GM19239 (cell line): ENCODE data around the gene TTC28.

ENCODE experiments used
- DNase-seq: peaks from one replicate; pipeline ENCODE4 v3.0.0; 2011; ENCODE audit warnings: low spot score; ENCODE audit not compliant: insufficient read length
- FAIRE-seq: peaks from 2 replicates; lab custom pipeline; 2011; peaks lifted over from hg19 to GRCh38; lab: Jason Lieb, UNC

TTC28 gene

DNA sequence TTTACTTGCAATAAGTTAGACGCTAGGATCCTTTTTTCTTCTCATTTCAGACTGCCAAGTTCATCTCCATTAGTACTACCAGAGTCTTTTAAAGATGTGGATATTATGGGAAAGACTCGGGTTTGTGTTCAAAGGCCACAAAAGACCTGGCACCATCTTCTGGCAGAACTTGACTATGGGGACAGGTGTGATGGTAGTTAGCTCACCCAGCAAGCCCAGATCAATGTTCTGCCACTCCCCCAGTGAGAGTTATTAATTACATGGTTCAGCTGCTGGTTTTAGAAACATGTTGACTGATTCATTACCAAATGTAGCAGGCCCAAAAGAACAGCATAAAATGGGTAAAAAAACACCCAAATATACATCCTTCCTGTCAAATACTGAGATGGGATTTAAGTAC is 427.1 kb downstream of the TTC28 start:
- no peak for FAIRE-seq
- no peak for DNase-seq

DNA sequence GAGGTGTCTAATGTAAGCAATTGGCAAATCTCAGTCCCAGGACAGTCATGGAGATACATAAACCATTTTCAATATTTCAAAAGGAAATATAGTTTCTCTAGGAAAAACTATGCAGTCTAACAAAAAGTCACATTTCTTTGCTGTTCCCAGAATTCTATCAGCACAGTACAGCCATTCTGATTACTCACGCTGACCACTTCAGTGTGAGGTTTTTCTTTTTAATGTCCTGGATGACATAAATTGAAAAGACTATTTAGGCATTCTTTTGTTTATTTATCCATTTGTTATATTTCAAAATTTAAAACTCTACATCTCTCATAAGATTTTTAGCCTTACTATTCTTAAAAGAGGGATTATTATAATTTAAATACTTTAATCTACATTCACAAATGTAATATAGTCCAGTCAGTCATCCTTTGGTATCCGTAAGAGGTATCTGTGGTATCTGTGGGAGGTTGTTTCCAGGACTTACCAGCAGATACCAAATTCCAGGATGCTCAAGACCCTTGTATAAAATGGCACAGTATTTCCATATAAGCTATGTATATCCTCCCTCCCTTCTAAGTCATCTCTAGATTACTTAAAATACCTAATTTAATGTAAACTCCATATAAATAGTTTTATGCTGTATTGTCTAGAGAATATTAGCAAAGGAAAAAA is 429.5 kb downstream of the TTC28 start:
- DNase-seq = no peak
- FAIRE-seq = no peak

DNA sequence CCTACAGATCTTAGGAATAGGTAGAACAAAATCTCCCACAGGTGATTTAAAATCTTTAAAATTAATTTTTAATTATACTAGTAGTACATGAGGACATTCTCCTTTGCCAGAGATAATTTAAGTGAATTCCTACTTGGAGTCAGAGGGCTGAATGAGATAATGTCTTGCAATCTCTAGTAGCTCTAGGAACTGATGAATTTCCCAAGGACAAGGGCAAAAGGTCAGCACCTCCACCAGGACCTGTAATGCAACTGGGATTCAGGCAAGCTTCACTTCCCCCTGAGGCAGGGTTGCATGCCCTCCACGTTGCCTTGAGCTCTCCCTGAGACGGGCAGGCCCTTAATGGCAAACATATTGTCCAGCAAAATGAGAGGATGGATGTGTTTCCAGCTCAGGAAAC is 430.2 kb downstream of the TTC28 start:
- DNase-seq = no peak
- no peak for FAIRE-seq

DNA sequence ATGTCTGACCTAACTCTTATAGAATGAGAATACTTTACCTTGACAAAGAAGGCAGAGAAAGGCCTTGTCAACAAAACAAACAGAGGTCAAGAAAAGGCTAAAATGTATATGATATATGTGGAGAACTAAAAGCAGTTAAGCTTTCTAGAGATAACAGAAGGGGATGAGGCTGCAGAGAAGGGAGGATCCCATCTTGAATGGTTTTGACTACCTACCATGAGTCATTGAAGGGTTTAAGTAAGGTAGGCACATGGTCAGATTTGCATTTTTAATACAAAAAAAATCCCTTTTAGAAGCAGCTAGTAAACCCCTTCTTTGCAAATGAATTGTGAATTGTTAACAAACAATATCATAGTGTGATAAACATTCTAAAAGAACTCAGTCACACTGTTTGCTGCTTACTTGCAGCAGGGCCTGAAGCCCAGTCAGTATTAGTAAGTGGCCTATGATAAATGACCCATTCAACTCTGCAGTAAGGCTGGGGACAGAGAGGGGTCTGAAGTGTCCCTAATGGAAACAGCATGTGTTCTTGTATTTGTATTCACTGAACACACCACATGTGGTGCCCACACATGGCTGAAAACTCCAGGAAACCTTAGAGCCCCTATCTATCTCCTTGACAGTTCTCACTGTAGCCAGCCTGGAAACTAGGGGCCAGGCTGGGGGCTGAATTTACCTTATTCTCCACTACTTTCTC is 431.8 kb downstream of the TTC28 start:
- FAIRE-seq (no peak), DNase-seq (no peak)

DNA sequence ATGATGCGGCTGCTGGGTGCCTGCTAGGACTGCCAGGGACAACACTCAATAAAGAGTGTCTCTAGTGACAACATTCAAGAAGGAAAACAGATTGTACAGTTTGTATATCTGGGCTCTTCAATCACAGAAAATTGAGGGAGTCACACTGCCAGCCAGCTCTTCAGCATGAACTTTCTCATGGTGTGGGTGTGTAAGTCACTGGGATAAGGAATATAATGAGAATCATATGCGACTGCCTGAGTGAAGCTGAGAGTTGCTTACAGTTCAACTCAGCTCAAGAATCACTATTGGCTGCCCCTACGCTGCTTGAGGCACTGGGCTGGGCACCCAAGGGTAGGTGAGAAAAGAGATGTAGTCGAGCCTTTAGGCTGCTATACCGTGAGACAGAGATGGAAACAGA is 432.5 kb downstream of the TTC28 start:
- FAIRE-seq (no peak), DNase-seq (no peak)

DNA sequence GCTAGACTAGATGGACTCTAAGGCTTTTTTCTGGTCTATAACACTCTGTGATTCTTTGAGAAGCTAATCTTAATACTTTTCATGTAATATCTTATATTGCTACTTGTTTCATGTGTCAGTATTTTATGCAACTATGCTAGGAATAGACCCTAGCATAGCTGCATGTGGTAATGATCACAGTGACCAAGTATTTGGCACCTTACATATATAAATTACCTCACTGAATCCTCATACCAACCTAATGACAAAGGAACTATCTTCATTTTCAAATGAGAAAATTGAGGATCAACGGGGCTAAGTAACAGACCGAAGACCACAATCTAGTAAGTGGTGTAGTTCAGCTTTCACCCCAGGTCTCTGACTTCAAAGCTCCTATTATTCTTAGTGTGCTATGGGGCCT is 433.2 kb downstream of the TTC28 start:
- FAIRE-seq = no peak
- no peak for DNase-seq

DNA sequence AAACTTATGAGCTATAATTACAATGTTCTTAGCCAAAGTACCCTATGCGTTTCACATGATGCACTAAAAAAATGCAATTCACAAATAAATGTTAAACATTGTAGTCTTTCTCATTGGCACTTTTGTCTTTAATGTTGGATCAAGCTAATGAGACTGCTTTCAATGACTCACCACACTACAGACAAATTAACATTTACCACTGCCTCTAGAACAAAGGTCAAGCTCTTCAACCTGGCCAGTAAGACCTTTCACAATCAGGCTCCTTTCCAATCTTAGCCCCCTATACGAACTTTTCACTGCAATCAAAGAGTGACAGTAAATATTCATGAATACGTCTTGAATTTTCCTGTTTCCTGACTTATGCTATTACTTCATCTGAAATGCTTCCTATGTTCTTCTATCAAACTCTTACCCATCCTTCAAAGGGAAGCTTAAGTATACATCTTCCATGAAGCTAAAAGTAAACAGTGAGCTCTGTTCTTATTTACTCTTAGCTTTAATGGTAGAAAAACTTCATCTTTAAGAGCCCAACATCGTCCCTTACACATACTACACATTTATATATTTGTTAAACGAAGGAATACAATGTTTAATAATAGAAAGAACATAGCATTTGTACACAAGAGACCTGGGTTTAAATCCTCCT is 433.9 kb downstream of the TTC28 start:
- DNase-seq (no peak), FAIRE-seq (no peak)

DNA sequence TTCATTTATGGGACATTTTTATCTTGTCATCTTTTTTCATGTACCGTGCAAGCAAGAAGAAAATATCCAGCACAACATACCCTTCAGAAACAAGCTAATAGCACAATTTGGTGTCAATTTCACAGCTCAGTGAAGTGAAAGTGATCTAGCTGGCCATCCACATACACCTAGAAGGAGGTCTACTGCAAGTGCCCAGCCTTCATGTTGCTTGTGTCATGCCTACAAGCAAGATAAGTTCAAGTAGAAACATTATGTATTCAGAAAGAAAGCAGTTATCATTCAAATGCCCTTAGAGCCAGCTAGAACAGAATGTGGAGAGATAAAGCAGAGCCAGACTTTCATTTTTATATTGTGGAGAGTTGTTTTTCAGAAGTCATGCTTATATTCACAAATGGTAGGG is 434.9 kb downstream of the TTC28 start:
- FAIRE-seq = no peak
- no peak for DNase-seq

DNA sequence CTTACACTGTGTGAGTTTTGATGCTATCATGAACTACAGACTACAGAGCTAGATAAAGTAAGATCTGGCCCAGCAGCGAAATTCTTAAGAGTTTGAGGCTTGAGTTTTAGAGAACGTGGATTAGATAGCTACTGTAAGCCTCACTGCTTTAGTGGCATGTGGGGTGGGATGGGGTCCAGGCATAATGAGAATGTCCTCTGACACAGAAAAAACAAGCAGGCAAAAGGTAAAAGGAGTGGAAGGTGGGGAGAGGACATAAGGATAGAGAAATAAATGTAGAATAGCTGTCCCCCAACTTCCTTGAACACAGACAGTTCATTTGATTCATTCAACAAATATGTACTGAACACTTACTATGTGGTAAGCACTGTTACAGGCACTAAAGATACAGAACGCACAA is 436.1 kb downstream of the TTC28 start:
- FAIRE-seq (no peak), DNase-seq (no peak)

DNA sequence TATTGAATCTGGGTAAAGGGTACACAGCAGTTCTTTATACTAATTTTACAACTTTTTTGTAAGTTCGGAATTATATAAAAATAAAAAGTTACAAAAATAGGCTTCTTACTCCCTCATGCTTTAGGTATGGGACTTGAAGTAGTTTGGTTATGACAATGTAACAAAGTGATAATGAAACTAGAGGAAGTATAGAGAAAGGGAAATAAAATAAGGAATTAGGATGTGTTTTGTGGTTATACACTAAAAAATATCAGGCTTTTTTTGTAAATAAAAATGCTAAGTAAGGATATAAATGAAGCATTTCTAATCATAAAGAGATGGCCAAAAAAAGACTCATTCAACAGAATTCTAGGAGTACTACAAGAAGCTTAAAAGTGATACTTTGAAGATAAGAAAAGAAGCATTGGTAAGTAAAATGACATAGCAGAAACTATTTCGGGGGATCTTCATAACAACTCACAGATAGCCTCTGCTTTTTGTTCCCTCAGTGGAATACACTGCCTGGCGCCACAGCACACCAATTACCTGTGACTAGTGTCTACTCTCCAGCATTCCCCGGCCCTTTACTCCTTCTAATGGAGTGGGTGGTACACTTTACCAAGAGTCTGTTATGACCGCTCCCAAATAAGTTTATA is 437.9 kb downstream of the TTC28 start:
- FAIRE-seq (no peak), DNase-seq (no peak)

DNA sequence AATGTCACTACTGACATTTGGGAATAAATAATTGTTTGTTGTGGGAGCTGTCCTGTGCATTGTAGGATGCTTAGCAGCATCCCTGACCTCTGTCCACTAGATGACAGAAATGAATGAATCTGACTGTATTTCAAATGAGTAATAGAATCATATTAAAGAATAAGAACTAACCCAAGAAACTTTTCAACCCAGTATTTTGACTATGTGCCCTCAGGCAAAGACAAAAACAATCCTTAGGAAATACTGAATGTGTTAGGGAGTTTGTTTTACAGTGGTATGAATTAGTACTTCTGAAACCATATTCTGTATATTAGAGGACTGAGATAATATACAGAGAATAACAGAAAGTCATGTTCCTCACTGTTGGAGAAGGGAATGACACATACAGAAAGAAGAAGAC is 439.7 kb downstream of the TTC28 start:
- no peak for FAIRE-seq
- no peak for DNase-seq

DNA sequence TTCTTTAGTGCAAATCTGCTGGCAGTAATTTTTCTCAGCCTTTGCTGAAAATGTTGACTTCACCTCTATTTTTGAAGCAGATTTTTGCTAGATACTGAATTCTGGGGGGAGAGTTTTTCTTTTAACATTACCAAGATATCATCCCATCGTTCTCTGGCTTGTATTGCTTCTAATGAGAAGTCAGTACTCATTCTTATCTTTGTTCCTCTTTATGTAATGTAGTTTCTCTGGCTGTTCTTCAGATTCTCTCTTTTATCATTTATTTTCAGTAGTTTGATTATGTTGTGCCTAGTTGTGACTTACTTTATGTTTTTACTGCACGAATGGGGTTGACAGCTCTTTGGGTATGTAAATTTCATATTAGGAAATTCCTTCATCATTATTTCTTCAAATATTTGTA is 441.9 kb downstream of the TTC28 start:
- FAIRE-seq (no peak), DNase-seq (no peak)

DNA sequence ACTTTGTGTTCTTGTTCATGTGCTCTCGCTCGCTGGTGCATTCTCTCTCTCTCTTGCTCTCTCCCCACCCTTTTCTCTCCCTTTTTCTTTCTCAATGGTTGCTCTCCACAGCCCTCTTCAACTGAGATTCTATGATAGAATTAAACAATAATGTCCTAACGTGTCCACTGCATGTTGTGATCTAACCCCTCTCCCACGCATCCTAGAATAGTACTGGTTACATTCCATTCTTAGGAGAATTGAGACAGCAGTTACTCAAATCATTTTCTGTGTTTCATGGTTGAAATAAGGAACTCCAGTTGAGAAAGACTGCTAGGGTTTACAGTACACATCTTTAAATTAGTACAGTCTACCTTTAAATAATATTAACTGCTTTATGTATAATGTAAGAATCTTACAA is 442.5 kb downstream of the TTC28 start:
- FAIRE-seq = no peak
- no peak for DNase-seq

DNA sequence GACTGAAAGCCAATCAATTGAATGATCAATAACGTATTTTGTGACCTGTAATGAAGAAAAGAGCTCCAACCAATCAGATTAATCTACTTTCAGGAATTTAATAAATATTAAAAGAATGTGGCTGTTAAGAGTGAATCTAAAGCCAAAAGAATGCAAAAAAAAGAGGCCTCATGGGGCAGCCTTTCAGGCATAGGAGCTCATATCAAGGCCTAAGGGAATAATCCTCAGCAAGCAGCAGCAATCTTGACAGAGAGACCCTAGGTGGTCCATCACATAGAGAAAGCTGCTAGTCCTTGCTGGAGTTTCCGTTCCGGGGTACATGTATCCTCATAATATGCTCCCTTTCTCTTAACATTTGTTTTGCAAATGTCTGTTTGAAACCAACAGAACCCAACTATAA is 447.4 kb downstream of the TTC28 start:
- FAIRE-seq (no peak), DNase-seq (no peak)

DNA sequence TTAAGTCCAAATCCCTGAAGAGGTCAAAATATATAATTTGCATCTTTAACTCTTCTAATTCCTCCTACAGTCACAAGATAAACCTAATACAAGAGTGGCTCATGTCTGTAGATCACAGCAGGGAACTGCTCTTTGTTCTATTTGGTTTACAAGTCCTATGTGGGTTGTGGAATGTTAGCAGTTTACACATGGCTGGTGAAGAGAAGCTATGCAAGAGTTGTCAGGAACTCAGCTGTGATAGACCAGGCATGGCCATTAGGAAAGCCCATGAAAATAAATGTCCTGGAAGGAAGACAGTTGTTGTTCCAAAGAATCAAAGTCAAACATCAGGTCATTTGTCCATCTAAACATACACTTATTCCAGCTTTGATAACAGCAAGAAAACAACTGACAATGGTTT is 448.2 kb downstream of the TTC28 start:
- no peak for FAIRE-seq
- no peak for DNase-seq

DNA sequence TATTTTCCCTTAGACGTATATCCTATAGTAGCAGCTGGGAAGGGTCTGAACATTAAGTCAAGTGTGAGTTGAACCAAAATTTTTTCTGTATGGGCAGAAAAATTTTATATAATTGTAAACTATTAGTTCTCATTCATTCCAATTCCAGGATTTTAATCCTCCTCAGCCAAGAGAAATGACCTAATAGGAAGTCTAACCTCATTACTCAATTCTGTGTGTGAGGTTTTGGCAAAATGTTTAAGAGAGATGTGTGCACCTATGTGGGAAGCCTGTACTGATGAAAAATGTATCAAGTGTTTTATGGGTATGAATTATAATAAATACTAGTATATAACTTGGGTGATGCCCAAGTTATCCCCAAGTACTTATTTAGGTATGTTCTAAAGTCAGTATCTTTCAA is 449.0 kb downstream of the TTC28 start:
- FAIRE-seq = no peak
- DNase-seq = no peak

DNA sequence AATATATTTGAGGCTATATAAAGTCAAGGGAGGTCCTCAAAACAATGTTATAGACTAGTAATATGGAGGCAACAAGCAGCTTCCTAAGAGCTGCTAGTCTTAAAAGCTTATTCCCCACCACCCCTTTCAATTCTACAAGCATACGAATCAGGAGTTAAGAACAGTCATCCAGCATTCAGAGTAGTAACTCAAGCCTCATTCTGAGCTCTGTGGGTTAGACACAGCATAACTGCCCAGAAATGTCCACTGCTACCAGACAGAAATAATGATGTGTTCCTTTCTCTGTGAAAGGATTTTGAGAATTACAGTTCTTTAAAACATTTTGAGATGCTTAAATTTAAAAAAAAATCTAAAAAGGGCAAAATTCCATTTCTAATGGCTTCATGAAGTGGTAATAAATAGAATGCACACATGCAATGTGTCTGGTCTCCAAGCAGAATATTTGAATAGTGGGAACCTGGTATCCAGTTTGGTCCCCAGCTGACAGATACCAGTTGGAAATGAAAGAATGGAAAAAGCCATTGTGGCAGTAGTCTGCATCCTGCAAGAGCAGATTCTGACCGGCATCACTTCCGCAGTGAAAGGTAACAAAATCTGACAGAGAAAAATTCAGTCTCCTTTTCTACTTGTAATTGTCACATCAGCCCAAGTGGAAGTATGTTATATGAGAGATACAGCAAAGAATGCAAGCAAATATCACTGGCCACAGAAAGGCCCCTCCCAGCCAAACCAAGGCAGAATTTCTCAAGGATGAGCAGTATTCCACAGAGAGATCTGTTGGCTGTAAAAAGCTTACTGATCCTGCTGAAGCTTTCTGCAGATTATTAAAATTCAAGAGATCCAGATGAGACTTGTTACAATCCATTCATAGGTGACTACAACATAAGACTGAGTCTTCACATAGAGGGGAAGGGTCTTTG is 449.8 kb downstream of the TTC28 start:
- no peak for FAIRE-seq
- DNase-seq = no peak

DNA sequence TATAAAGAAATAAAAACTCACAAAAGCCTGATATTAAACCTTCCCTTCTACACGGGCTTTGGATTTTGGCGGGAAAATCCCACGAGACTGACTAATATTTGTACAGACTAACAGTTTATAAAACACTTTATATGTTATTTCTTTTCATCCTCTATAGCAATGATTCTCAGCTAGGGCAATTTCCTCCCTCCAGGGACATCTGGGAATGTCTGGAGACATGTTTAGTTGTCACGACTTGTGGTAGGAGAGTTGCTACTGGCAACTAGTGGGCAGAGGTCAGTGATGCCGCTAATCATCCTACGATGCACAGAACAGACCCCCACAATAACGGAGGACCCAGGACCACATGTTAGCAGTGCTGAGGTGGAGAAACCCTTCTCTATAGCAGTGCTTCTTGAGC is 455.8 kb downstream of the TTC28 start:
- DNase-seq (no peak), FAIRE-seq (no peak)

DNA sequence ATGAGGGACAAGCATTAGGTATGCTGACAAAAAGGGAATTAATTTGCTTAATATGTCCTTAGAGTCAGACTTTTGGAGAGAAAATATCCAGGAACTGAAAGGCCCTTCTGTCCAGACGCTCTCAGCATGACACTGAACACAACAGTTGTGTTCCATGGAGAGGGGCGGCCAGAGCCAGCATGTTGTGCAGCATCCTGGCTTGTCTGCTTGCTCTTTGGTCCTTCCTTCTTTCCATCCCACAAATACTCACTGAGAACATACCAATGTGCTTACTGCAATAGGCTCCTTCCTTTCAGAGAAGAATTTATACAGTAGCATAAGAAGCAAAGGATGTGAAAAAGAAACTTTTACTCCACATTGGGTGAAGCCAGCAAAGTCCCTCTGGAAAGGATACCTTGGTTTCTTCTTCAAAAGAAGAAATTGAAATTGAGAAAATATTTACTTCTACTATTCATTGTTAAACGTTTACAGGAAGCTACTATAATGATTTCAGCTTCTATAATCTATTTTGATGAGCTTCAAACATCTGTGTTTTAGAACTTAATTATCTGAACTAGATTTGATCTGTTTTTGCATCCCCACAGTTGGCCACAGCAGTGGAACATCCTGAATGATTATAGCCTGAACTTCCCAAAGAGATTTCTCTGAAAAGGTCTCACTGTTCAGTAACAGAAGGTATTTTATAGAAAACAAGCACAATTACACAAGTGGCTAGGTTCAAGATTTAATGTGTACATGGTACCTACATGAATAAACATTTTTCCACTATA is 456.5 kb downstream of the TTC28 start:
- FAIRE-seq = no peak

DNA sequence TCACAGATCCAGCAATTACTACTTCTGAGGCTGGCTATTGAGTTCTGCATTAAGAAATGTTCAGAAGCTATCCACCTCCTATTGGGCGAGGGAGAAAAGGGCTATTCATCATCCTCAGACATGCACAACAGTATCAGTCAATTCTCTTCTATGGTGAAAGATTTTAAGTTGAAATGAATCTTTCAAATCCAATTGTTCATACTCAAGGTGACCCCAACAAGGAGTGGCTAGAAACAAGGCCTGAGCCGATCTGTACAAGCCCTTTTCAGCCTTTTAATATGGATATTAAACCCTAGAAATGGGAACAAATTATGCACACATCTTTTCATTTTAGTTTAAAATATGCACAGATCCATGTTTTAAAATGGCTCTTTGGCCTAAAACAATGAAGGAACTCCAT is 457.1 kb downstream of the TTC28 start:
- FAIRE-seq = no peak

More for the DNA sequence above, 456.5 kb downstream of the TTC28 start:
- no peak for DNase-seq

More for the DNA sequence above, 457.1 kb downstream of the TTC28 start:
- DNase-seq = no peak
